H9 (cell line): ENCODE data around the gene MARS1. TPM values are rescaled to one million over a fixed set of nuclear protein-coding genes. Genes with fewer than 3 reads are reported as not detected.

Source experiments
- DNase-seq: peaks from one replicate; pipeline ENCODE4 v3.0.0-alpha.2; 2017
- H2AFZ ChIP-seq: one replicate; pipeline ENCODE4 v1.6.1; 2013; ENCODE audit warnings: mild to moderate bottlenecking, low read length, control low read depth, moderate library complexity
- H2AK5ac ChIP-seq: 2 replicates; pipeline ENCODE4 v1.6.1; 2013; ENCODE audit warnings: low read length, control low read depth, mixed read lengths; ENCODE audit not compliant: insufficient read length
- H2BK120ac ChIP-seq: one replicate; pipeline ENCODE4 v1.6.1; 2013; ENCODE audit warnings: low read depth, mild to moderate bottlenecking, low read length, control low read depth, inconsistent platforms; ENCODE audit not compliant: poor library complexity, severe bottlenecking
- H2BK12ac ChIP-seq: 2 replicates; pipeline ENCODE4 v1.6.1; 2013; ENCODE audit warnings: low read length, control low read depth, mixed read lengths, low read depth; ENCODE audit not compliant: insufficient read length
- H2BK15ac ChIP-seq: 2 replicates; pipeline ENCODE4 v1.6.1; 2013; ENCODE audit warnings: low read depth, low read length, control low read depth
- H2BK20ac ChIP-seq: one replicate; pipeline ENCODE4 v1.6.1; 2013; ENCODE audit warnings: low read depth, mild to moderate bottlenecking, low read length, control low read depth, inconsistent platforms; ENCODE audit not compliant: poor library complexity, severe bottlenecking
- H2BK5ac ChIP-seq: 2 replicates; pipeline ENCODE4 v1.6.1; 2013; ENCODE audit warnings: low read length, control low read depth, mixed read lengths; ENCODE audit not compliant: insufficient read length
- H3K14ac ChIP-seq: 2 replicates; pipeline ENCODE4 v1.6.1; 2013; ENCODE audit warnings: low read length, control low read depth; ENCODE audit not compliant: insufficient read depth
- H3K18ac ChIP-seq: 2 replicates; pipeline ENCODE4 v1.6.1; 2013; ENCODE audit warnings: low read depth, mild to moderate bottlenecking, mixed read lengths, low read length, control low read depth; ENCODE audit not compliant: insufficient read length
- H3K23ac ChIP-seq: 2 replicates; pipeline ENCODE4 v1.6.1; 2013; ENCODE audit warnings: low read length, control low read depth, mixed read lengths, low read depth; ENCODE audit not compliant: insufficient read length
- H3K23me2 ChIP-seq: 2 replicates; pipeline ENCODE4 v1.6.1; 2013; ENCODE audit warnings: low read depth, mild to moderate bottlenecking, mixed read lengths, low read length, control low read depth; ENCODE audit not compliant: insufficient read length, poor library complexity, severe bottlenecking
- H3K27ac ChIP-seq: 2 replicates; pipeline ENCODE4 v1.5.1; 2013; ENCODE audit warnings: low read length, control low read depth, mixed read lengths, low read depth; ENCODE audit not compliant: insufficient read length
- H3K27me3 ChIP-seq: 2 replicates; pipeline ENCODE4 v1.6.1; 2013; ENCODE audit warnings: low read length, control low read depth, inconsistent platforms; ENCODE audit not compliant: insufficient read depth
- H3K4ac ChIP-seq: 2 replicates; pipeline ENCODE4 v1.6.1; 2013; ENCODE audit warnings: low read depth, mild to moderate bottlenecking, control low read depth, inconsistent platforms, low read length, moderate library complexity
- H3K4me1 ChIP-seq: 2 replicates; pipeline ENCODE4 v1.6.1; 2013; ENCODE audit warnings: low read length, control low read depth, inconsistent platforms; ENCODE audit not compliant: insufficient read depth
- H3K4me2 ChIP-seq: 2 replicates; pipeline ENCODE4 v1.6.1; 2013; ENCODE audit warnings: low read length, control low read depth, mixed read lengths; ENCODE audit not compliant: insufficient read length, insufficient read depth
- H3K56ac ChIP-seq: 2 replicates; pipeline ENCODE4 v1.6.1; 2013; ENCODE audit warnings: low read depth, mild to moderate bottlenecking, mixed read lengths, low read length, control low read depth; ENCODE audit not compliant: insufficient read length
- H3K79me1 ChIP-seq: 2 replicates; pipeline ENCODE4 v1.6.1; 2013; ENCODE audit warnings: low read depth, mild to moderate bottlenecking, moderate library complexity, low read length, control low read depth, inconsistent platforms; ENCODE audit not compliant: insufficient read depth, poor library complexity, severe bottlenecking
- H3K79me2 ChIP-seq: 2 replicates; pipeline ENCODE4 v1.6.1; 2013; ENCODE audit warnings: low read length, control low read depth, inconsistent platforms; ENCODE audit not compliant: insufficient read depth
- H3K9ac ChIP-seq: 2 replicates; pipeline ENCODE4 v1.6.1; 2013; ENCODE audit warnings: low read length, control low read depth, mixed read lengths; ENCODE audit not compliant: insufficient read length; ENCODE audit errors: extremely low read depth
- H3K9me3 ChIP-seq: one replicate; pipeline ENCODE4 v1.6.1; 2013; ENCODE audit warnings: low read depth, low read length, inconsistent platforms; ENCODE audit not compliant: control insufficient read depth
- H3T11ph ChIP-seq: one replicate; pipeline ENCODE4 v1.6.1; 2013; ENCODE audit warnings: mild to moderate bottlenecking, low read length, control low read depth, inconsistent platforms
- H4K20me1 ChIP-seq: one replicate; pipeline ENCODE4 v1.6.1; 2013; ENCODE audit not compliant: control insufficient read depth, insufficient read length, insufficient read depth
- H4K5ac ChIP-seq: 2 replicates; pipeline ENCODE4 v1.6.1; 2013; ENCODE audit warnings: low read depth, mild to moderate bottlenecking, mixed read lengths, low read length, control low read depth; ENCODE audit not compliant: insufficient read length
- H4K8ac ChIP-seq: replicated peaks from 2 replicates; pipeline ENCODE4 v1.6.1; 2013; ENCODE audit warnings: low read length, control low read depth, mixed read lengths, low read depth; ENCODE audit not compliant: insufficient read length
- H4K91ac ChIP-seq: 2 replicates; pipeline ENCODE4 v1.6.1; 2013; ENCODE audit warnings: low read depth, mild to moderate bottlenecking, moderate library complexity, mixed read lengths, low read length, control low read depth; ENCODE audit not compliant: insufficient read length
- H3K27ac Mint-ChIP-seq, 3 experiments: 2 replicates in 2 of 3; 3 replicates in 1 of 3; pipeline ENCODE4 v1.8.0; 2020 to 2021; ENCODE audit warnings: mixed read lengths in 3 of 3, mild to moderate bottlenecking in 1 of 3, moderate library complexity in 1 of 3
- H3K27me3 Mint-ChIP-seq: 2 replicates; pipeline ENCODE4 v1.8.0; 2021; ENCODE audit warnings: low read depth, mild to moderate bottlenecking, moderate library complexity, mixed read lengths
- H3K36me3 Mint-ChIP-seq, 3 experiments: 2 replicates in 2 of 3; 3 replicates in 1 of 3; pipeline ENCODE4 v1.8.0; 2020 to 2021; ENCODE audit warnings: low read depth in 3 of 3, mixed read lengths in 3 of 3; ENCODE audit not compliant: insufficient read depth in 1 of 3
- H3K4me1 Mint-ChIP-seq, 2 experiments: 2 replicates each; pipeline ENCODE4 v1.8.0; 2020; ENCODE audit warnings: mixed read lengths in 2 of 2
- H3K4me3 Mint-ChIP-seq, 2 experiments: 2 replicates in 1 of 2; 3 replicates in 1 of 2; pipeline ENCODE4 v1.8.0; 2020 to 2021; ENCODE audit warnings: mild to moderate bottlenecking in 2 of 2, mixed read lengths in 2 of 2, moderate library complexity in 1 of 2
- H3K9me3 Mint-ChIP-seq, 2 experiments: 2 replicates in 1 of 2; 3 replicates in 1 of 2; pipeline ENCODE4 v1.8.0; 2020; ENCODE audit warnings: mild to moderate bottlenecking in 2 of 2, mixed read lengths in 2 of 2, moderate library complexity in 1 of 2
- CTCF ChIP-seq: fragments of 200-600 bp; sonication (generic); conservative IDR thresholded peaks from 3 replicates; pipeline ENCODE4 v1.8.0; 2021; ENCODE audit warnings: antibody characterized with exemption, mild to moderate bottlenecking
- WGBS: extraction: QIAGEN DNeasy Blood & Tissue Kit; methylation state at CpG from one replicate; pipeline ENCODE4 v1.1.7; 2013; ENCODE audit warnings: missing lambda C conversion rate, low lambda C conversion rate, mixed read lengths; ENCODE audit not compliant: insufficient read length; ENCODE audit errors: extremely low coverage; 5-methylcytosine and 5-hydroxymethylcytosine counted together
- total RNA-seq: library from RNA; stranded (reverse); gene quantifications from 2 replicates; pipeline ENCODE4 v1.2.1, GENCODE V29; 2021

The MARS1 gene
- total RNA-seq, 1 experiment from 2014 or later: 368 TPM

DNA sequence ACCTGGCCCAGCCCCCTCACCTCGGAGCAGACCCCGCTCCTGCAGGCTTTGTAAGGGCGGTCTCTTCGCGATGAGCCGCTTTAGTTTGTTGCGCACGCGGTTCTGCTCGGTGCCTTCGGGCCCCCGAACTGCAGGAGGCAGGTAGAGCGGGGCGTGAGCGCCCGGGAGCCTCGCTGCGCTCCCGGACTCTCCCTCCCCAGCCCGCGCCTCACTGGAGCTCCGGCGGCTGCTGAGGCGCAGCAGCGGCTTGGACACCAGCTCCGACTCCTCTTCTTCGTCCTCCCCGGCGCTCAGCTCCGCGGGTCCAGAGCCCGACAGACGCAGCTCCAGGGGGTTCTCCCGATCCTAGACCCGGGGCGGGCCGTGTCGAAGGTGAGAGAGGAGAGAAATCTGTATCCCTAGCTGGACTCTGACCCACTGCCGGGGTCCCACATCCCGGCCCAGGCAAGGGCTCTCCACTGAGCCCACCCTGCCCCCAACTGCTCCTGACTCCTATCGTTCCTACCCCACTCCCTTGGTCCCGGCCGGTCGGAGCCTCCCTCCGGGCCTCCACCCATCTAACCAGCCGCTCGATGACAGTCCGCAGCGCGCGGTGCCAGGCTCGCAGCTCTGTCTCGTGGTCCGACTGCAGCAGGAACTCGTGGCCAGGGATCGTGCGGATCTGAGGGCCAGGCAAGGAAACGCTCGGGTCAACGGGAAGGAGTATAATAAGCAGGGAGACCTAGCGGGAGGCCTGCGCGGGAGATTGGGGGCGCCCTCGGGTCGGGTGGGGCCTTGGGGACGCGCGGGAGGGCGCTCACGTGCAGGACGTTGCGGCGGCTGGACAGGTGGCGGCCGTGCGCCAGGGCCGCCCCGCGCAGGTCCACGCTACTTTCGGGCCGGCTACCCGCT is 12.4 kb upstream of the MARS1 start:
- Mint-ChIP-seq H3K36me3 (no peaks in the 10 kb centered on the region; a peak in 2 of 7 replicates), H3K9me3 (no peaks in the 10 kb centered on the region), H3K4me1 (peaks cover 21 to 22% of the 10 kb centered on the region in 2 experiments), H3K27ac (no peak overlapping the region), H3K4me3 (peak overlapping the region; percentile 59 to 80), H3K27me3 (peaks cover 82% of the 10 kb centered on the region)
- H3K56ac ChIP-seq: no peak overlapping the region
- H3T11ph ChIP-seq: no peak overlapping the region
- no peaks in the 10 kb centered on the region; the same call in 1 of the 2 replicates for H3K4me1 ChIP-seq
- peaks cover 15% of the 10 kb centered on the region for H3K23me2 ChIP-seq
- no peak overlapping the region for H3K18ac ChIP-seq
- no peak overlapping the region for H4K5ac ChIP-seq
- H2AK5ac ChIP-seq: no peak overlapping the region
- no peak overlapping the region for H2AFZ ChIP-seq
- H2BK20ac ChIP-seq: no peak overlapping the region
- WGBS: no CpG with 5 or more reads among the region's 84 CpGs
- peak overlapping the region; percentile 62 for H3K4me2 ChIP-seq
- no peak overlapping the region for H3K23ac ChIP-seq
- no peak overlapping the region for H3K9ac ChIP-seq
- H4K20me1 ChIP-seq: peaks cover 3% of the 10 kb centered on the region
- no peak overlapping the region for H3K14ac ChIP-seq
- no peak overlapping the region for H4K91ac ChIP-seq
- H4K8ac ChIP-seq: no peak overlapping the region
- no peaks in the 10 kb centered on the region for H3K79me2 ChIP-seq
- H3K9me3 ChIP-seq: no peaks in the 10 kb centered on the region
- no peak overlapping the region for H2BK120ac ChIP-seq
- peaks cover 37% of the 10 kb centered on the region for H3K27me3 ChIP-seq
- DNase-seq: peak; percentile 63
- TF ChIP-seq CTCF: no peak
- H3K27ac ChIP-seq: no peak overlapping the region
- no peaks in the 10 kb centered on the region for H3K79me1 ChIP-seq
- H3K4ac ChIP-seq: no peak overlapping the region
- no peak overlapping the region for H2BK12ac ChIP-seq
- H2BK5ac ChIP-seq: no peak overlapping the region
- no peak overlapping the region for H2BK15ac ChIP-seq
